ENCODE measurements around the gene ACAP1. TPM values are rescaled to one million over a fixed set of nuclear protein-coding genes. Genes with fewer than 3 reads are reported as not detected.
A peak's percentile ranks its signal among the peaks of the same experiment; 100 is the strongest.

The ACAP1 gene
- total RNA-seq, 1 experiment from 2014 or later, result not detected

- DNase-seq (ENCODE audit: low read depth), result no peak
These were observed 48.3 kb downstream of the ACAP1 start for GRCh38 chr17:7384489-7385081.

GRCh38 chr17:7388856-7389255, 52.5 kb downstream of the ACAP1 start:
- no peak for DNase-seq (ENCODE audit: low read depth)

GRCh38 chr17:7389924-7390910, 53.9 kb downstream of the ACAP1 start:
- DNase-seq (ENCODE audit: low read depth), result no peak

GRCh38 chr17:7391307-7391706, 55.0 kb downstream of the ACAP1 start:
- no peak for DNase-seq (ENCODE audit: low read depth)

GRCh38 chr17:7392696-7393612, 56.6 kb downstream of the ACAP1 start:
- DNase-seq (ENCODE audit: low read depth), result no peak

GRCh38 chr17:7393613-7394451, 57.5 kb downstream of the ACAP1 start:
- peak; percentile 25 for DNase-seq (ENCODE audit: low read depth)

- peak; percentile 82 for DNase-seq (ENCODE audit: low read depth)
These were observed 58.3 kb downstream of the ACAP1 start, which contains the start of gene PLSCR3 for GRCh38 chr17:7394452-7395191. TSS of gene PLSCR3 (minus strand) at chr17:7394525. CDS start at chr17:7394110, 415 bp downstream.

GRCh38 chr17:7396147-7396546, 59.8 kb downstream of the ACAP1 start:
- DNase-seq (ENCODE audit: low read depth), result no peak

- no peak for DNase-seq (ENCODE audit: low read depth)
These were observed 62.3 kb downstream of the ACAP1 start for GRCh38 chr17:7398612-7399011.

Other genes with a start within 250 kb of the ACAP1 start
- gene ASGR2, start 221.7 kb upstream of the ACAP1 start, total RNA-seq (2014; rRNA removed), result not detected in 2 replicates
- gene ASGR1, start 157.2 kb upstream of the ACAP1 start, total RNA-seq (2014; rRNA removed), result 0.29 and 1.4 TPM in 2 replicates
- gene DLG4, start 116.7 kb upstream of the ACAP1 start, total RNA-seq (2014; rRNA removed), result 16.6 and 17.3 TPM in 2 replicates
- gene ACADVL, start 116.6 kb upstream of the ACAP1 start, total RNA-seq (2014; rRNA removed), result 485 and 564 TPM in 2 replicates
- gene DVL2, start 102.0 kb upstream of the ACAP1 start, total RNA-seq (2014; rRNA removed), result 64.8 and 71.4 TPM in 2 replicates
- gene PHF23, start 97.1 kb upstream of the ACAP1 start, total RNA-seq (2014; rRNA removed), result 54.7 and 56.4 TPM in 2 replicates
- gene GABARAP, start 94.1 kb upstream of the ACAP1 start, total RNA-seq (2014; rRNA removed), result 161 and 171 TPM in 2 replicates
- gene CTDNEP1, start 84.8 kb upstream of the ACAP1 start, total RNA-seq (2014; rRNA removed), result 59.1 and 65.5 TPM in 2 replicates
- 52.6 and 58.2 TPM in 2 replicates for gene ELP5, start 84.3 kb upstream of the ACAP1 start, total RNA-seq (2014; rRNA removed)
- not detected in 2 replicates for gene CLDN7, start 74.1 kb upstream of the ACAP1 start, total RNA-seq (2014; rRNA removed)
- 0.11 TPM in 1 of 2 replicates, not detected in the other for gene SLC2A4, start 54.8 kb upstream of the ACAP1 start, total RNA-seq (2014; rRNA removed)
- not detected in 2 replicates for gene YBX2, start 41.9 kb upstream of the ACAP1 start, total RNA-seq (2014; rRNA removed)
- 968 and 1,043 TPM in 2 replicates for gene EIF5A, start 28.9 kb upstream of the ACAP1 start, total RNA-seq (2014; rRNA removed)
- 98.7 and 119 TPM in 2 replicates for gene GPS2, start 21.2 kb upstream of the ACAP1 start, total RNA-seq (2014; rRNA removed)
- 15.1 and 15.7 TPM in 2 replicates for gene NEURL4, start 7.2 kb upstream of the ACAP1 start, total RNA-seq (2014; rRNA removed)
- 8.3 and 9.0 TPM in 2 replicates for gene KCTD11, start 15.6 kb downstream of the ACAP1 start, total RNA-seq (2014; rRNA removed)
- gene TMEM95, start 18.6 kb downstream of the ACAP1 start, total RNA-seq (2014; rRNA removed), result not detected in 2 replicates
- 0.06 TPM in 1 of 2 replicates, not detected in the other for gene TNK1, start 44.6 kb downstream of the ACAP1 start, total RNA-seq (2014; rRNA removed)
- gene PLSCR3, start 58.0 kb downstream of the ACAP1 start, total RNA-seq (2014; rRNA removed), result 38.1 and 54.4 TPM in 2 replicates
- gene TMEM256, start 67.6 kb downstream of the ACAP1 start, total RNA-seq (2014; rRNA removed), result 65.1 and 88.9 TPM in 2 replicates
- gene NLGN2, start 71.3 kb downstream of the ACAP1 start, total RNA-seq (2014; rRNA removed), result 7.6 and 8.3 TPM in 2 replicates
- gene SPEM1, start 83.8 kb downstream of the ACAP1 start, total RNA-seq (2014; rRNA removed), result not detected in 2 replicates
- gene SPEM2, start 89.1 kb downstream of the ACAP1 start, total RNA-seq (2014; rRNA removed), result not detected in 2 replicates
- gene SPEM3, start 92.3 kb downstream of the ACAP1 start, total RNA-seq (2014; rRNA removed), result not detected in 2 replicates
- 0.75 and 0.90 TPM in 2 replicates for gene TMEM102, start 98.9 kb downstream of the ACAP1 start, total RNA-seq (2014; rRNA removed)
- gene FGF11, start 103.0 kb downstream of the ACAP1 start, total RNA-seq (2014; rRNA removed), result 23.4 and 23.8 TPM in 2 replicates
- gene CHRNB1, start 108.5 kb downstream of the ACAP1 start, total RNA-seq (2014; rRNA removed), result 51.9 and 60.3 TPM in 2 replicates
- 25.3 and 27.8 TPM in 2 replicates for gene ZBTB4, start 143.1 kb downstream of the ACAP1 start, total RNA-seq (2014; rRNA removed)
- not detected in 2 replicates for gene SLC35G6, start 144.9 kb downstream of the ACAP1 start, total RNA-seq (2014; rRNA removed)
- gene POLR2A, start 147.8 kb downstream of the ACAP1 start, total RNA-seq (2014; rRNA removed), result 63.7 and 81.4 TPM in 2 replicates
- gene TNFSF12, start 212.5 kb downstream of the ACAP1 start, total RNA-seq (2014; rRNA removed), result 14.8 and 20.7 TPM in 2 replicates
- gene TNFSF13, start 222.2 kb downstream of the ACAP1 start, total RNA-seq (2014; rRNA removed), result not detected in 2 replicates
- 108 and 131 TPM in 2 replicates for gene SENP3, start 225.4 kb downstream of the ACAP1 start, total RNA-seq (2014; rRNA removed)
- 48.2 and 56.4 TPM in 2 replicates for gene CD68, start 243.1 kb downstream of the ACAP1 start, total RNA-seq (2014; rRNA removed)
- 371 and 379 TPM in 2 replicates for gene MPDU1, start 247.3 kb downstream of the ACAP1 start, total RNA-seq (2014; rRNA removed)